Osteocyte (in vitro differentiated cells): ENCODE data around the gene AP2A2. TPM values are rescaled to one million over a fixed set of nuclear protein-coding genes. Genes with fewer than 3 reads are reported as not detected.
"Not testable (repeated sequence)": the region's sequence is repeated elsewhere in the genome, so short reads cannot be mapped to it uniquely, and the experiment has no call there.

Source experiments
- DNase-seq: peaks from one replicate; pipeline ENCODE4 v3.0.0; 2021; ENCODE audit warnings: mixed read lengths; ENCODE audit not compliant: unreplicated experiment; ENCODE audit errors: extremely low spot score
- H3K27ac Mint-ChIP-seq: one replicate; pipeline ENCODE4 v1.8.0; 2021; ENCODE audit warnings: mild to moderate bottlenecking, mixed read lengths; ENCODE audit not compliant: unreplicated experiment
- H3K27me3 Mint-ChIP-seq: one replicate; pipeline ENCODE4 v1.8.0; 2021; ENCODE audit warnings: mixed read lengths; ENCODE audit not compliant: unreplicated experiment
- H3K36me3 Mint-ChIP-seq: one replicate; pipeline ENCODE4 v1.8.0; 2021; ENCODE audit warnings: mixed read lengths; ENCODE audit not compliant: unreplicated experiment
- H3K4me1 Mint-ChIP-seq: one replicate; pipeline ENCODE4 v1.8.0; 2021; ENCODE audit warnings: mixed read lengths; ENCODE audit not compliant: unreplicated experiment
- H3K4me3 Mint-ChIP-seq: one replicate; pipeline ENCODE4 v1.8.0; 2021; ENCODE audit warnings: mild to moderate bottlenecking, moderate library complexity, mixed read lengths; ENCODE audit not compliant: unreplicated experiment
- H3K9me3 Mint-ChIP-seq: one replicate; pipeline ENCODE4 v1.8.0; 2021; ENCODE audit warnings: mixed read lengths; ENCODE audit not compliant: unreplicated experiment
- total RNA-seq: library from RNA; stranded (reverse); gene quantifications from 2 replicates; pipeline ENCODE4 v1.2.1, GENCODE V29; 2021
- TF ChIP-seq, protein P1 (sequence below): fragments of 200-600 bp; sonication (generic); IDR thresholded peaks from 2 replicates; pipeline ENCODE4 v1.5.0; 2021; ENCODE audit warnings: antibody characterized with exemption, mild to moderate bottlenecking, moderate library complexity

The AP2A2 gene
- total RNA-seq, 1 donor from 2014 or later, result 102 TPM

DNA sequence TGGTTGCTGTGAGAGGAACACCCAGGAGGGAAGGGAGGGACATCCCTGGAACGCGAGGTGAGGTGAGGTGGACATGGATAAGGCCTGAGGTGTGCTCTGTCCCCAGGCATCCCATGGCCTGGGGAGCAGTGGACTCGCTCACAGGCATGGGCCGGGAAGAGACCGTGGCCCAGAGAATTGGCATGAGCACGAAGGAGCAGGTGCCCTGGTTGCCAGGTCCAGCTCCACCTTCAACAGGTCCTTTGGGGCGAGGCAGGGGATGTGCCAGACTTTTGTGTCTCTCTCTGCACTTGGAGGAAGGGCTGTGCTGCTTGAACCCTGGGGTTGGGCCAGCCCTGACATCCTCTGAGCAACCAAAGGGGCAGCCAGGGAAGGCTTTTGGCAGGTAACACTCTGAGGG is 89.4 kb downstream of the AP2A2 start:
- Mint-ChIP-seq H3K27ac (no peak overlapping the region), H3K36me3 (peaks cover 21% of the 10 kb centered on the region), H3K27me3 (no peaks in the 10 kb centered on the region), H3K9me3 (peaks cover 13% of the 10 kb centered on the region), H3K4me1 (no peaks in the 10 kb centered on the region), H3K4me3 (no peak overlapping the region)
- TF ChIP-seq, protein P1, sequence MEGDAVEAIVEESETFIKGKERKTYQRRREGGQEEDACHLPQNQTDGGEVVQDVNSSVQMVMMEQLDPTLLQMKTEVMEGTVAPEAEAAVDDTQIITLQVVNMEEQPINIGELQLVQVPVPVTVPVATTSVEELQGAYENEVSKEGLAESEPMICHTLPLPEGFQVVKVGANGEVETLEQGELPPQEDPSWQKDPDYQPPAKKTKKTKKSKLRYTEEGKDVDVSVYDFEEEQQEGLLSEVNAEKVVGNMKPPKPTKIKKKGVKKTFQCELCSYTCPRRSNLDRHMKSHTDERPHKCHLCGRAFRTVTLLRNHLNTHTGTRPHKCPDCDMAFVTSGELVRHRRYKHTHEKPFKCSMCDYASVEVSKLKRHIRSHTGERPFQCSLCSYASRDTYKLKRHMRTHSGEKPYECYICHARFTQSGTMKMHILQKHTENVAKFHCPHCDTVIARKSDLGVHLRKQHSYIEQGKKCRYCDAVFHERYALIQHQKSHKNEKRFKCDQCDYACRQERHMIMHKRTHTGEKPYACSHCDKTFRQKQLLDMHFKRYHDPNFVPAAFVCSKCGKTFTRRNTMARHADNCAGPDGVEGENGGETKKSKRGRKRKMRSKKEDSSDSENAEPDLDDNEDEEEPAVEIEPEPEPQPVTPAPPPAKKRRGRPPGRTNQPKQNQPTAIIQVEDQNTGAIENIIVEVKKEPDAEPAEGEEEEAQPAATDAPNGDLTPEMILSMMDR, result no peak
- DNase-seq, result no peak

DNA sequence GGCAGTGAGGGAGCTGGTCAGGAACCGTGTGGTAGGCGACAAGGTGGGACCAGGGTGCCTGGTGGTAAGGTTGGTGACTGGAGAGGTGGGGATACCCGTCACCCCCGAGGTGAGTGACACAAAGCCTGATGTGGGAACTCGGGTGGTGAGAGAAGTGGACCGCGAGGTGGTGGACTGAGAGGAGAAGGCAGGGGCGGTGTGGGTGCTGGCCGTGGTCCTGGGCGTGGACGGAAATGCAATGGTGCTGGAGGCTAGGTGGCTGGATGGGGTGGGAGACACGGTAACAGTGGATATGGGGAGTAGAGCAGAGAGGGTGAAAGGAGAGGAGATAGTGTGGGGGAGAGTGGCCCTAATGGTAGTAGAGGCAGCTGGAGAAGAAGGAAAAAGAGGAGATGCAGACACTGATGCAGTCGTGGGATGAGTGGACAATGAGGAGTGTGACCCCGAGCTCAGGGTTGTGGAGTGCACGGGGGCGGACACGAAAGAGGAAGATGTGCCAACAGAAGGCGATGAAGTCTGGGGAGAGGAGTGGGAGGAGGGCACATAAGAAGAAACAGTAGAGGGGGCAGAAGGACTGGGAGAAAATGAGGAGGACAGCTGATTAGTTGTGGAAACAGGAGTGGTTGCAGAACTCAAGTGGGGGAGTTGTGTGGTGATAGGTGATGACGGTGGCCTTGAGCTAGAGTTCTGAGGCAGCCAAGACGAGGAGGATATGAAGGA is 90.3 kb downstream of the AP2A2 start:
- H3K27ac Mint-ChIP-seq, result no peak overlapping the region
- peaks cover 13% of the 10 kb centered on the region for H3K9me3 Mint-ChIP-seq
- no peak for DNase-seq
- H3K27me3 Mint-ChIP-seq, result no peaks in the 10 kb centered on the region
- TF ChIP-seq, protein P1, result no peak
- H3K4me1 Mint-ChIP-seq, result no peaks in the 10 kb centered on the region
- no peak overlapping the region for H3K4me3 Mint-ChIP-seq
- H3K36me3 Mint-ChIP-seq, result peaks cover 13% of the 10 kb centered on the region

DNA sequence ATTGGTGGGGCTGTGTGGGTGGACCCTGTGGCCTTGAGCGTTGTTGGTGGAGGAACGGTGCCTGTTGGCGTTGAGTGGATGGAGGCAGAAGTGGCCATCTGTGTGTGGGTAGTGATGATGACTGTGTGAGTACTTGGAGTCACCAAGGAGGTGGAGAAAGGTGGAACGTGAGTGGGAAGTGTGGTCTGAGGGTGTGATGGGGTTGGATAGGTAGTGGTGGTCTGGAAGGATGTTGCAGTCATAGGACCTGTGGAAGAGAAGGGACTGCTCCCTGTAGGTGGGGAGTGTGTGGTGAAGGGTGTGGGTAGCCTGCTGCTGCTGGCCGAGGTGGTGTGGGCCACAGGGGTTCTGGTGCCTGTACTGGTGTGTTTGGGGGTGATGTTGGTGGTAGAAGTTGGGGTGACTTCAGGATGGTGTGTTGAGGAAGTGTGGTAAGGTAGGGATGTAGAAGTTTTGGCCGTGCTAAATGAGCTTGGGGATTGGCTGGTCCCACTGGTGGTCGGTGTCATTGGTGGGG is 91.0 kb downstream of the AP2A2 start:
- not testable (repeated sequence) for DNase-seq, H3K27me3 Mint-ChIP-seq, H3K27ac Mint-ChIP-seq, H3K4me1 Mint-ChIP-seq, H3K4me3 Mint-ChIP-seq
- peaks cover 12% of the 10 kb centered on the region for H3K36me3 Mint-ChIP-seq
- peaks cover 13% of the 10 kb centered on the region for H3K9me3 Mint-ChIP-seq

DNA sequence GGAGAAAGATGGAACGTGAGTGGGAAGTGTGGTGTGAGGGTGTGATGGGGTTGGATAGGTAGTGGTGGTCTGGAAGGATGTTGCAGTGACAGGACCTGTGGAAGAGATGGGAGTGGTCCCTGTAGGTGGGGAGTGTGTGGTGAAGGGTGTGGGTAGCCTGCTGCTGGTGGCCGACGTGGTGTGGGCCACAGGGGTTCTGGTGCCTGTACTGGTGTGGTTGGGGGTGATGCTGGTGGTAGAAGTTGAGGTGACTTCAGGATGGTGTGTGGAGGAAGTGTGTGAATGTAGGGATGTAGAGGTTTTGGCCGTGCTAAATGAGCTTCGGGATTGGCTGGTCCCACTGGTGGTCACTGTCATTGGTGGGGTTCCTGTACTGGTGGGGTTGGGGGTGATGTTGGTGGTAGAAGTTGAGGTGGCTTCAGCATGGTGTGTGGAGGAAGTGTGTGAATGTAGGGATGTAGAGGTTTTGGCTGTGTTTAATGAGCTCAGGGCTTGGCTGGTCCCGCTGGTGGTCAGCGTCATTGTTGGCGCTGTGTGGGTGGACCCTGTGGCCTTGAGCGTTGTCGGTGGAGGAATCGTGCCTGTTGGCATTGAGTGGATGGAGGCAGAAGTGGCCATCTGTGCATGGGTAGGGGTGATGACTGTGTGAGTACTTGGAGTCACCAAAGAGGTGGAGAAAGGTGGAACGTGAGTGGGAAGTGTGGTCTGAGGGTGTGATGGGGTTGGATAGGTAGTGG is 91.8 kb downstream of the AP2A2 start:
- H3K4me3 Mint-ChIP-seq, result no peak overlapping the region
- no peaks in the 10 kb centered on the region for H3K27me3 Mint-ChIP-seq
- TF ChIP-seq, protein P1, result no peak
- H3K36me3 Mint-ChIP-seq, result peaks cover 6% of the 10 kb centered on the region
- H3K27ac Mint-ChIP-seq, result no peak overlapping the region
- H3K4me1 Mint-ChIP-seq, result no peaks in the 10 kb centered on the region
- peaks cover 13% of the 10 kb centered on the region for H3K9me3 Mint-ChIP-seq
- no peak for DNase-seq

DNA sequence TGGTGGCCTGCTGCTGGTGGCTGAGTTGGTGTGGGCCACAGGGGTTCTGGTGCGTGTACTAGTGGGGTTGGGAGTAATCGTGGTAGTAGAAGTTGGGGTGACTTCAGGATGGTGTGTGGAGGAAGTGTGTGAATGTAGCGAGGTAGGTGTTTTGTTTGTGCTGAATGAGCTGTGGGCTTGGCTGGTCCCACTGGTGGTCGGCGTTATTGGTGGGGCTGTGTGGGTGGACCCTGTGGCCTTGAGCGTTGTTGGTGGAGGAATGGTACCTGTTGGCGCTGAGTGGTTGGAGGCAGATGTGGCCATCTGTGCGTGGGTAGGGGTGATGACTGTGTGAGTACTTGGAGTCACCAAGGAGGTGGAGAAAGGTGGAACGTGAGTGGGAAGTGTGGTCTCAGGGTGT is 92.4 kb downstream of the AP2A2 start:
- Mint-ChIP-seq H3K27ac (no peak overlapping the region), H3K4me3 (no peak overlapping the region), H3K36me3 (peaks cover 6% of the 10 kb centered on the region), H3K27me3 (no peaks in the 10 kb centered on the region), H3K9me3 (peaks cover 13% of the 10 kb centered on the region), H3K4me1 (no peaks in the 10 kb centered on the region)
- TF ChIP-seq, protein P1, result no peak
- DNase-seq, result no peak
